ENCODE measurements around the gene ATXN1.

ATXN1 gene

GRCh38 chr6:16491666-16492313 is 269.5 kb downstream of the ATXN1 start:
- no peak for DNase-seq

GRCh38 chr6:16490616-16491015 is 270.6 kb downstream of the ATXN1 start:
- DNase-seq, result no peak

GRCh38 chr6:16488813-16489212 is 272.4 kb downstream of the ATXN1 start:
- DNase-seq, result no peak

GRCh38 chr6:16487996-16488674 is 273.1 kb downstream of the ATXN1 start:
- peak; percentile 55 for DNase-seq

GRCh38 chr6:16486661-16487060 is 274.6 kb downstream of the ATXN1 start:
- DNase-seq, result peak; percentile 59

GRCh38 chr6:16483315-16483875 is 277.9 kb downstream of the ATXN1 start:
- peak; percentile 74 for DNase-seq

GRCh38 chr6:16482702-16483314 is 278.5 kb downstream of the ATXN1 start:
- DNase-seq, result no peak

GRCh38 chr6:16481697-16482399 is 279.4 kb downstream of the ATXN1 start:
- DNase-seq, result peak; percentile 88

GRCh38 chr6:16480763-16481560 is 280.3 kb downstream of the ATXN1 start:
- DNase-seq, result peak; percentile 55

- DNase-seq, result no peak
Observed at GRCh38 chr6:16477367-16478149, 283.7 kb downstream of the ATXN1 start.

- no peak for DNase-seq
Observed at GRCh38 chr6:16476861-16477260, 284.4 kb downstream of the ATXN1 start.

- no peak for DNase-seq
Observed at GRCh38 chr6:16475494-16475781, 285.8 kb downstream of the ATXN1 start.

GRCh38 chr6:16474772-16475493 is 286.3 kb downstream of the ATXN1 start:
- DNase-seq, result peak; percentile 56

- peak; percentile 59 for DNase-seq
Observed at GRCh38 chr6:16473908-16474771, 287.1 kb downstream of the ATXN1 start.

GRCh38 chr6:16473184-16473907 is 287.9 kb downstream of the ATXN1 start:
- peak; percentile 32 for DNase-seq

- DNase-seq, result no peak
Observed at GRCh38 chr6:16472349-16473069, 288.8 kb downstream of the ATXN1 start.

GRCh38 chr6:16471910-16472297 is 289.4 kb downstream of the ATXN1 start:
- no peak for DNase-seq

GRCh38 chr6:16471222-16471909 is 289.9 kb downstream of the ATXN1 start:
- no peak for DNase-seq

All from CD4-positive, alpha-beta T cell treated with Interleukin-21 for 1 hour (primary cell).